Dedifferentiated amniotic fluid mesenchymal stem cell (primary cell): ENCODE measurements around the gene LKAAEAR1.

Experiments
- DNase-seq: peaks from one replicate; pipeline ENCODE4 v3.0.0-alpha.2; 2016; ENCODE audit errors: extremely low spot score

Gene LKAAEAR1

DNA sequence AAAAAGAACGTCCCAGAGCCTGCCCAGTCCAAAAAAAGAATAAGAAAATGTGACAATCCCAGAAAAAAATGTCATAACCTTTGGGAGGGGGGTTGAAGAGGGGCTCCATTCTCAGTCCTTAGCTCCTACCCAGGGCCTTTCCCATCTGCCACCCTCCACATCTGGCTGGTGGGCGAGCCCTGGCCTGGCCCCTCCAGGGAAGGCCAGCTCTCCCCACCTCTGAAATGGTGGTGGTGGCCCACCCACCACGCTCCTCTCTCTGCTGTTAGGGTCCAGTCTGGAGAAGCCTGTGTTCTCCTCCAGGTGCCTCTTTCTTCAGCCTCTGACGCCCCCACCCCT is 5.3 kb downstream of the LKAAEAR1 start:
- DNase-seq: no peak

DNA sequence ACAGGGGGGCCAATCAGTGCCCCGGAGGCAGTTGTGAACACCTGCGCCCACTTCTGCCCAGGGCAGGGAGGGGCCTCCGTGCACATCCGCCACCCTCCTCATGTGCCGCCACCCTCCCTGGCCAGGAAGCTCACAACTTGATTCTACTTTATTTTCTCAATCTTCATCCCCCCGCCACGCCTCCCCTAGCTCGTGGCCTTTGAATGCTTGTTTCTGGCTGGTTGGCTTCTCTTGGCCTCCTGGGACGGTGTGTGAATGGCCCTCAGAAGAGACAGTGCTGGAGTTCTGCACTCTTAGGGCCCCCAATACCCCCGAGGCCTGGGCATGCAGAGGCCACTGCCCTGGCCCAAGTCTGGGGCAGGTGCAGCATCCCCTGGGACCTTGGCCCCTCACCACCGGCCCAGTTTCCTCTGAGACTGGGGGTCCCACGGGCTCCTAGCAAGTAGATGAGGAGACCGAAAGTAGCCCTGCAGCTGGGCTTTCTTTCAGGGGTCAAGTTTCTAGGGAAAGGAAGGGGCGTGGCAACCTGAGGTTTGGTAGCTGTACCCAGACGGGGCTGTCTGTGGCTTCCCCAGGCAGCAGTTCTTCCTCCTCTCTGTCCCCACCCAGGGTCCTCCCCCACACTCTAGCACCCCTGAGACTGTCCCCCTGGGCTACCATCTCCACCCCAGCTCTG is 6.2 kb downstream of the LKAAEAR1 start:
- no peak for DNase-seq

DNA sequence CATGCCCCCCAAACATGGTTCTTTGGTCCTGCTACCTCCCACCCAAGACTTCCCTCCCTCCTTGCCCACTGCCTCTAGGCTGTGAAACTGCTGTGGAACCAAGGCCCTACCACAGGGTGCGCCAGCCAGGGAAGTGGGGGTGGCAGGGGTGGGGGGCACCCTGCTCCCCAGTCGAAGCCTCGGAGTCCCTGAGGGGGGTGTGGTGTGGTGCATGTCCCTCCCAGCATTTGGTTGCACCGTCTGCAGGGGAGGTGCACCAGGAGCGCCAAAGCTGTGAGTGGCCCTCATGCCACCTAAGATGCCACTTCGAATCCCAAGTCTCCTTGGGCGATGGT is 6.7 kb downstream of the LKAAEAR1 start:
- DNase-seq: no peak

DNA sequence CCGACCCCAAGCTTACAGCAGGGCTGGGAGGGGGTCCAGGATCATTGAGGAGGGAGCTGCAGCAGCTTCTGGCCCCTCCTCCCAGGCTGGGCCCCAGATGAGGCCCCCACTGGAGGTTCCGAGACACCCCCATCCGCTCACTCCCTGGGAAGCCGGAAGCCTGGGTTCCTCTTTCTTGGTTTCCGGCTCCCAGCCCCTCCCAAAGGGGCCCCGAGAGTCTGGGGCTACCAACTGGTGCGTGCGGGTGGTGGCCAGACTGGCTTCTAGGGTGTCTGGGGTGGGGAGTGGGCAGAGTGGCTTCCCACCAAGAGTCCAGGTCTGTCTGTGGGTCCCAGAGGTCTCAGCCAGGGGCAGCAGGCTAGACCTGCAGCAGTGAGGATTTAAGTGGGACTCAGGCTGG is 7.1 kb downstream of the LKAAEAR1 start:
- no peak for DNase-seq

DNA sequence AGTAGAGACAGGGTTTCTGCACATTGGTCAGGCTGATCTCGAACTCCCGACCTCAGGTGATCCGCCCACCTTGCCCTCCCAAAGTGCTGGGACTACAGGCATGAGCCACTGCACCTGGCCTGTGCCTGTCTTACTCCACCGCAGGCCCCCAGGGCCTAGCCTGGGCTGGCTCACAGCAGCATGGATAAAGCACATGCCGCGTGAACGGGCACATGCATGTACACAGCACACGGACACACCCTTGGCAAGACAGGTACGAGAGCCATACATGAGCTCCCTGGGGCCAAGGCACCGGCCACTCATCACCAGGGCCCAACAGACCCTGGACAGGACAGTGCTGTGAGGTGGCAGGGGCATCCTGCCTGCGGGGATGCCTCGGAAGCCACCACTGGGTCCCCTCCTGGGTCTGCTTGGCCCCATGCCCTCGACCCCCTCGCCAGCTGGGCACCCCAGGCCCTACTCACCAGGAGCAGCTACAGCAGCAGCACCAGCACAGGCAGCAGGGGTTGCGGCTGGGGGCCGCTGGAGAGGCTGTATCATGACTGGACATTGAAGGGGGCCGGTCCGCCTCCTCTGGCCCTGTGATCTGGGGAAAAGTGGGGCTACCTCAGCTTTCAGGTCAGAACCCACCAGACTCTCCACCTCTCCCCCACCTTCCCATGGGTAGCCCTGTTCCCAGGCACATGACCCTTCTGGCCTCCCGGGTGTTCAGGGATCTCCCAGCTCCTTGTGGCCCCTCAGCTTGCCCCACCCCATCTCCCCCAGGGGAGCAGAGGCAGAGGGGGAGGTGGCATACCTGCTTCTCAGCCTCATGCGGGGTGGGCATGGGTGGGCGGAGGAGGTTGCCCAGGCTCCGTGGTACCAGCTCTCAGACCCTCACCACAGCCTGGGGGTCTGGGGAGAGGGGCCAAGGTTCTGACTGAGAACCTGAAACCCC is 7.9 kb downstream of the LKAAEAR1 start:
- DNase-seq: no peak

DNA sequence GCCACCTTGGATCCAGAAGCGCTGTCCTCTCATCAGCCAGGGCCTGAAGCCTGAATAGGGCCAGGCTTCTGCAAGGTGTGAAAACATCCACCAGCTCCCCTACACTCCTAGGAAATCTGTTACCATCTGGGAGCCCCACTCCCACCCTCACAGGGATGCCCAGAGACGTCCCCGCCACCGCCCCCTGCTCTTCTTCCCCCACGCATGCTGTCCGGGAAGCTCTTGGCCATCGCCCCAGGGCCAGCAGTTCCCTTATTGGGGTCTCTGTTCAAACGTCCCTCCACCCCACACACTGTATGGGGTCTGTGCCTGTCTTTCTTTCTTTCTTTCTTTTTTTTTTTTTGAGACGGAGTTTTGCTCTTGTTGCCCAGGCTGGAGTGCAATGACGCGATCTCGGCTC is 8.6 kb downstream of the LKAAEAR1 start:
- DNase-seq: no peak

DNA sequence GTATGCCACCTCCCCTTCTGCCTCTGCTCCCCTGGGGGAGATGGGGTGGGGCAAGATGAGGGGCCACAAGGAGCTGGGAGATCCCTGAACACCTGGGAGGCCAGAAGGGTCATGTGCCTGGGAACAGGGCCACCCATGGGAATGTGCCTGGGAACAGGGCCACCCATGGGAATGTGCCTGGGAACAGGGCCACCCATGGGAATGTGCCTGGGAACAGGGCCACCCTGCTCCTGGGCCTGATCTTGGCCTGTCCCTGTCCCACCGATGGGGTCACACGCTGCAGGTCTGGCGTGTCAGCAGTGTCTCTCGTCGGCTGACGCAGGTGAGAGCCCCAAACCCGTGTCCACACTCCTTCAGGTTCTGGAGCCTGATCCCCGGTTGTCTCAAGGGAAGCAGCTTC is 9.2 kb downstream of the LKAAEAR1 start:
- no peak for DNase-seq

DNA sequence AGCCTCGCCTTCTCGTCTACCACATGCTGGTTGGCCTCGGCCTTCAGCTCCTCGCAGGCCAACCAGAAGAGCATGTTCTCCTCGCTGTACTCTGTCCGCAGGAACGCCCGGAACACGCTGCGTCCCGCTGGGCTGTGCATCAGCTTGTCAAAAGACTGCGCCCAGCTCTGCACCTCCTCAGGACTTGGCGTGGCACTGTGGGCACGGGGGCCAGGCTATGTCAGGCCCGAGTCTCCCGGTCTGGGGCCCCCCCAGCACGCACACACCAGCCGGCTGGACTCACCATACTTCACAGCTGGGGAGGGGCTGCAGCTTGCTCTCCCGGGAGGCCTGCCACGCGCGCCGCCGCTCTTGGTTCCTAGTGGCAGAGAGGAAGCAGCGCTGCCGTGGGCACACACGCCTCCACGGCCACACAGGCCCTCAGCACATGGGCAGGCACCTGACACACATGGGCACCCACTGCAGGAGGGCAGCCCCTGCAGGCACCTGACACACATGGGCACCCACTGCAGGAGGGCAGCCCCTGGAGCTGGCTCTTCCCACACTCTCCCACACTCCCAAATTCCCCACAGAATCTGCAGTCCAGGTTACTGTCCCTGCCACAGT is 9.9 kb downstream of the LKAAEAR1 start:
- no peak for DNase-seq

DNA sequence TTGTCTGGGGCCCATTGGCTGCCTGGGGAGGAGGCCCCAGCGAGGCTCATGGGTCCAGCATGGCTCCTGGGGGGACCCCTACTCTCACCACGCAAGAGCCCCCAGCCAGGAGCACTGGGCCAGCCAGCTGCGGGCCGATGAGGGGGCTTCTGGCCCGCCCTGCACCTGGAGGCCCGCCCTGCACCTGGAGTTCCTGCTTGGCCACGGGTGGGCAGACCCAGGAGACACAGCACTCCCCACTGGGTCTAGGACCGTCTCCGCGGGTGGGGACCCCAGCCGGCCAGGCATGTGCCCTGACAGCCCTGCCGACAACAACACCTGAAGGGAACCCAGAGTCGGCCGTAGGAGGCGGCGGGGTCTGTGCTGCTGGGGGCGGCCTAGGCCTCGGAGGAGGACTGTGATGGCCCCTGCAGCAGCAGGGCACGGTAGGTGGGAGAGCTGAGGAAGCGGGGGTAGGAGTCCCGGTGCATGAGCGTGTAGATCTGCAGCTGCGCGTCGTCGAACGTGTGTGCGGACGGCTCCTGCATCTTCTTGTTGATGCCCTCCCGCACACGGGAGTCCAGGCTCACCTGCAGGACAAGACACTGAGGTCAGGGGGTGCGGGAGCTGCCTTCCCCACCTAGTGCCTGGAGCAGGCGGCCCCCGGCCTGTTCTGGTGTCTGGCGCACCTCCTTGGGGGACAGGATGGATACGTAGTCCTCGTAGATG is 10.6 kb downstream of the LKAAEAR1 start:
- DNase-seq: no peak

DNA sequence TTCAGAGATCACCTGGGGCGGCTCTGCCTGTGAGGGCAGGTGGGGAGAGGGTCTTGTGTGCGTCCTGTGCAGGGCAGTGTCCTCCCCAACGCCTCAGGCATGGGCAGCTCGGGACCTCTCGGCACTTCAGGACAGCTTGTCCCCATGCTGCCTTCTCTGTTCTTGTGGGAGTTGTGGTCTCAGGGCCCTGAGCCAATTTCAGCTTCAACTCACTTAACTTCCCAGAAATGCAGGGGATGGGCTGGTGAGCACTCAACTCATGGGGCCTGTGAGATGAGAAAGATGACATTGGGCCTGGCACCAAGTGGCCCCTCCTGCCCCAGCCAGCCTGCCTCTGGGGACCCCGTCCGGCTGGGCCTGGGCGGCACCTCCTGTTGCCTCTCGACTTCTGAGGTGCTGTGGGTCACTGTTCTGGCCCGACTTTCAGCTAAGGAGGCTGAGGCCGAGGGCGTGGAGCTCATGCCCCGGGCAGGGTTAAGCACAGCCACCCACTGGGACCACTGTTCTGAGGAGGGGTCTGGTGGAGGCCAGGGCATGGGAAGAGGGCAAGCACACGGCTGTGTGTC is 11.6 kb downstream of the LKAAEAR1 start:
- DNase-seq: no peak

DNA sequence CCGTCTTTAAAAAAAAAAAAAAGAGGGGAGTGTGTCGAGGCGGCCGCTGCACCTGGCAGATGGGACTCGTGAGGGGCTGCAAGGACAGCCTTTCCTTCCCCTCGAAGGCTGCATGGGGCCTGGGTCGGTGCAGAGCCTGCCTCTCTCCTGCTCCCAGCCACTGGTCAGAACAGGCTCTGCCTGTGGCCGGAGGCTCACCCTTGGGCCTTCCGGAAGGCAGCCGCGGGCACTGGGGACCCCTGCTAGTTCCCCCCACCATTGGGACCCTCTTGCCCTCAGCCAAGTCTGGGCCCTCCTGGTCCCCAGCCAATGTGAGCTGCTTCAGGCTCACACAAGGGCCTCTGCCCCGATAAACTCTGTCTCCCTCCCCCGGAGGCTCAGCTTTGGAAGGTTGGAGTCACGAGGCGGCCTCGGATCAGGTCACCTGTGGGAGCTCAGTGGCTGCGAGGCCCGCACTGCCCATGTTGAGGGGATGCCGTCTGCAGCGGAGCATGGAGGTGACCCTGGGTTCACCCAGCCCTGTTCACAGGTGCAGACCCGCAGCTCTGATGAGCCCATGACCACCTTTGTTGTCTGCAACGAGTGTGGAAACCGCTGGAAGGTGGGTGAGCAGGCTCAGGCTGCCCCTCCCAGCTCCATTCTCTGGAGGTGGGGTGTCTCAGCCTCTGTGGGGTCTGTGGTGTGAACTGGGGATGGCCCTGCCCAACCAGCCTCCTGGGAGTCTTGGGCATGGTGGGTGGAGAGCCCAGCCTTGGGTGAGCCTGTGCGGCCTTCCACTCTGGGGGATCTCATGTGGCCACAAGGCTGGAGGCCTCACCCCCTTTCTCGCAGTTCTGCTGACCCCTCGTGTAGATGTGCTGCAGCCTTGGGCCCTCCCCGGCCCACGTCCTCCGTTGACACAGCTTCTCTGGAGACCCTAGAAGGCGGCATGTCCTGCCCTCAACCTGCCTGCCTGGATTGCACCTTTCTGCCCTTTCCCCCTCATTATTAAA is 12.6 kb downstream of the LKAAEAR1 start:
- DNase-seq: no peak

DNA sequence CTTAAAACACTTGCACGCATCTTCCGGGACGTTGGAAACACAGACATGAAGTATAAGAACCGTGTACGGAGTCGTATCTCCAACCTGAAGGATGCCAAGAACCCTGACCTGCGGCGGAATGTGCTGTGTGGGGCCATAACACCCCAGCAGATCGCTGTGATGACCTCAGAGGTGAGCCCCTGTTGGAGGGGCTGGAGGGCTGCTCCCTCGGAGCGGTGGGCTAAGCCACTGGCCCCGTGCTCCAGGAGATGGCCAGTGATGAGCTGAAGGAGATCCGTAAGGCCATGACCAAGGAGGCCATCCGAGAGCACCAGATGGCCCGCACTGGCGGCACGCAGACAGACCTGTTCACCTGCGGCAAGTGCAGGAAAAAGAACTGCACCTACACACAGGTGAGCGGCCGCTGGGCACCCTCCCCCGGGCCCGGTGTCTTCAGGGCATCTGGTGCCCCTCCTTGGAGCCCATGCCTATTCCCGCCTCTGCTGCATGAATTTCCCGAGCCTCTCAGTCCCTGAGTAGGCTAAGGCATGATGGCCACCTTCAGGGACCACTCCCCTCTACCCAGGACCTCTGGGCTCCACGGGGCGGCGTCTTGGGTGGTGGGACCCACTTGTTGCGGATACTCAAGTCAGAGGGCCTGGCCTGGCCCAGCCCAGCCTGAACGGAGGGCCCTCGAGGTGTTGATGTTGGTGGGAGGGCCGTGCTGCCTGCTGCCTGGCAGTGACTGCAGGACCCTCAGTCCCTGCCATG is 13.8 kb downstream of the LKAAEAR1 start:
- no peak for DNase-seq

DNA sequence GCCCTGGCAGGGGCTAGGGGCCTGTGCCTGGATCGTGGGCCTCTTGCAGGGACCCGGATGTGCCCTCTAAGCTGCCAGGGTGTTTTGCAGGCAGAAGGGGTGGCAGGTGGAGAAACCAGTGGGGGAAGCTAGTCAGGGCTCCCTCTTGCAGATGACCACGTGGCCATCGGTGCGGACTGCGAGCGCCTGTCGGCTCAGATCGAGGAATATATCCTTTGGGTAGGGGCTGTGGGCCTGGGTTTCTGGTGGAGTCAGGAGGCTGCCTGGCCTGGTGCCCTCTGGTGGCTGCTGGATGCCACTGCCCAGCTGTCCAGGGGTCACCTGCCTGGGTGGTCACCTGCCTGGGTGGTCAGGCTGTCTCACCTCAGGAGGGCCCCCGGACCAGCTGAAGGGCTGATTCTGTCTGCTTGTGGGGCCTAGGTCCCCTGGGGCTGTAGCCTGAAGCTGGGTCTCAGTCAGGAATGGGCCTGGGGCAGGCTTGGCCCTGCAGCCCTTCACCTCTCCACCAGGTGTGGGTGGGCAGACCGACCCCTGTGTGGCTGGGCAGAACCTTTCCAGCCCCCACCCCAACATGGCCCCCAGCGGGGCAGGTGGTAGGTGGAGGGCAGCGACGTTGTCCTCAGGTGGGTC is 14.5 kb downstream of the LKAAEAR1 start:
- no peak for DNase-seq

DNA sequence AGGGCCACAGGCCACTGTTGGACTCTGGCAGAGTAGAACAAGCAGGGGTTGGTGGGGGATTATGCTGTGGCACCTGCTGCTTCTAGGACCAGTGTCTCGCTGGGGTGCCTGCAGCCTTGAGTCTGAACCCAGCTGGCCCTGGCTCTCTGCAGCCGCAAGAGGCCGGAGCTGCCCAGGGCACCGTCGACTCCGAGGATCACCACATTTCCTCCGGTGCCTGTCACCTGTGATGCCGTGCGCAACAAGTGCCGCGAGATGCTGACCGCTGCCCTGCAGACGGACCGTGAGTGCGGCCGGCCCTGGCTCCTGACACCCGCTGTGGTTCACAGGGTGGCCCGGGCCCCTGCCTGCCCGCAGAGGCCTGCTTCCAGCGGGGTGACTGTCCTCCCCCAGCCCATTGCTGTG is 15.0 kb downstream of the LKAAEAR1 start:
- DNase-seq: no peak

DNA sequence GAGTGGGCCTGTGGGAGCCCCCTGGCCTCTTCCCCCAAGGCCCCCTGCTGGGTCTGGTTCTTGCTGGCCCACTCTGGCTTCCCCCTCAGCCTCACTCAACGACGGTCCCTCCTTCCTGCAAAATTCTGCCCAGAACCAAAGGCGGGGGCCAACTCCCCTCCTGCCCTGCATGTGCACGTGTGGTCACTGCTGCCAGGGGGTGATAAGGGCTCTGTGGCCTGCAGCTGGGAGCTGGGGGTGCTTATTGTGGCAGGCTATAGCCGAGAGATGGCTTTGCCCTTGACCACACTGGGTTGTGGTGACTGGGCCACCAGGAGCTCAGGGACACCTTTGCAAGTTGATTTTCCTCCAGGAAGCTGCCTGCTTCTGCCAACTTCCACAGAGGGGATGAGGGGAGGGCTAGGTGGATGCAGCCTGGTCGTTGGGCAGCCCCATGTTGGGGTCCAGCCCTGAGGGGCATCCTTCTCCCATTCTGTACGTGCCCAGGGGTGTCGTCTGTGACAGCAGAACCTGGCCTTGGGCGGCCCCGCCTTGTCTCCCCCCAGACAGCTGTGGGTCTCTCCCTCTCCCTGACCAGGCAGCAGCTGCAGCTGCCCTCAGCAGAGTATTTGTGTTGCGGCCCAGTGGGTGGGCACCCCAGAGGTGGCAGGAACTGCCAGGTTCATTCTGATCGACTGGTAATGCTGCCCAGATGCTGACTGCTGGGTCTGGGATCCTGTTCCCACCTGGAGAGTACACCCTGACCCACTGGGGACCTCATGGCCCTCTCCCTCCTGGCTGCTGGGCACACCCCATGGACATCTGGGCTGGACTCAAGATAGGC is 15.6 kb downstream of the LKAAEAR1 start:
- no peak for DNase-seq

DNA sequence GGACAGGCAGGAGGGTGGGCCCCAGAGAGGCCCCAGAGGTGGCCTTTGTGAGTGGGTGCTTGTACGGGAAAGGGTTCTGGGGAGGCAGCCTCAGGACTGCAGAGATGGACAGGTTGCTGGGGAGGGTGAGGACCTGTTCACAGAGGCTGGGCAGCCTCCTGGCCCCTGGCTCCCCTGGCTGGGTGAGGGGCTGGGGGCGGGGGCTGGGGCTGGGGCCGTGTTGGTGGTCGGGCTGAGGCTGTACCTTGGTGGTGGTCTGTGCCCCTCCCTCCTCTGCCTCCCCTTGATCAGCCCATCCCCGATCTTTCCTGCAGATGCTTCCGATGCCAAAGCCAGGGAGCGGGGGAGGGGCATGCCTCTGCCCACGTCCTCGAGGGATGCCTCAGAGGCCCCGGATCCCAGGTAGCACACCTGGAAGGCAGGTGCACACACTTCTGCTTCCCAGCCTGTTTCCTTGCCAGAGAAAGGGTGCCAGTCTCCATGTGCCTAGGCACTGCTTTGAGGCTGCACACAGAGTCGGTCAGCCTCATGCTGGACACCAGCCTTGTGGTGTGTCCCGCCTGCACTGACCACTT is 16.4 kb downstream of the LKAAEAR1 start:
- no peak for DNase-seq

DNA sequence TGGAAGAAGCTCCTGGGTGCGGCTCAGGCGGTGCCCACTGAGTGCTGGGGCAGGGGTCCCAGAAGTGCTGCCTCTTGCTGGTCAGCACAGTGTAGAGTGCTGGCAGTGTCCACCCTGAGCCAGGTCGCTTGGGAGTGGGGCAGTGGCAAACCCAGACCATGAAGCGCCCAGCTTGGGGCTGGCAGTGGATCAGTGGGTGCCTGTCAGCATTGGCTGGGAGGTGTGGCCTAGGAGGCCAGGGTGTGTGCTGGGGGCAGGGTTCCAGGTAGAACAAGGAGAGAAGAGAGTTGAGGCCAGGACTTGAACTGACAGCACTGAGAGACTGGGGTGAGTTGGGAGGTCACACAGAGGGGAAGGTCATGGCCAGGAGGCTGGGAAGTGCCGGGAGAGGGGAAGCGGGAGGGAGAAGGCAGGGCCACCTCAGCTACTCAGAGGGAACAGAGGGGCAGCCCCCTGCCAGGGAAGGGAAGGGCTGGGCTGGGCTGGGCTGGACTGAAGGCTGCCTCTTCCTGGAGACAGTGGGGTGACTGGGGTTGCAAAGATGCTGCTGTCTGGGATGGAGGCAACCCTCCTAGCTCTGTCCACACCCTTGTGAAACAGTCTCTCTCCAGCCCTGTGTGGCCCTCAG is 17.1 kb downstream of the LKAAEAR1 start:
- no peak for DNase-seq

DNA sequence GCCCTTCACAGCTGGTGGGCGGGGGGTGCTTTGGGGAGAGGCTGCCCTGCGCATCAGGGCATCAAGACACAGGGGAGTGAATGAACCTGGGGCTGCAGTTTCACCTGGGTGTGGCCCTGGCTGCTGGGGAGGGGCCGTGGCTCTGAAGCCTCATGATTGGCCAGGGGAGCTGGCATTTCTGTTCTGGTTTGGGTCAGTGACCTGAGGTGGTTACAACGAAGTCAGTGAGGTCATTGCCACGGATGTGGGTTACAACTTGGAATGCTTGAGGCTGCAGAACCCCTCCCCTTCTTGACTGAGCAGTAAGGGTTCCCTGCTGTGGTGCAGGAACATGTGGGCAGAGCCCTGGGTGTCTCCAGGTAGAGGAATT is 18.2 kb downstream of the LKAAEAR1 start:
- DNase-seq: no peak
